Retina (tissue), 1 donor: ENCODE results near the gene SLC7A8.
A peak's percentile ranks its signal among the peaks of the same experiment; 100 is the strongest.

Source experiments
- DNase-seq: peaks from one replicate; pipeline ENCODE4 v3.0.0-alpha.2; 2016

Gene SLC7A8

DNA sequence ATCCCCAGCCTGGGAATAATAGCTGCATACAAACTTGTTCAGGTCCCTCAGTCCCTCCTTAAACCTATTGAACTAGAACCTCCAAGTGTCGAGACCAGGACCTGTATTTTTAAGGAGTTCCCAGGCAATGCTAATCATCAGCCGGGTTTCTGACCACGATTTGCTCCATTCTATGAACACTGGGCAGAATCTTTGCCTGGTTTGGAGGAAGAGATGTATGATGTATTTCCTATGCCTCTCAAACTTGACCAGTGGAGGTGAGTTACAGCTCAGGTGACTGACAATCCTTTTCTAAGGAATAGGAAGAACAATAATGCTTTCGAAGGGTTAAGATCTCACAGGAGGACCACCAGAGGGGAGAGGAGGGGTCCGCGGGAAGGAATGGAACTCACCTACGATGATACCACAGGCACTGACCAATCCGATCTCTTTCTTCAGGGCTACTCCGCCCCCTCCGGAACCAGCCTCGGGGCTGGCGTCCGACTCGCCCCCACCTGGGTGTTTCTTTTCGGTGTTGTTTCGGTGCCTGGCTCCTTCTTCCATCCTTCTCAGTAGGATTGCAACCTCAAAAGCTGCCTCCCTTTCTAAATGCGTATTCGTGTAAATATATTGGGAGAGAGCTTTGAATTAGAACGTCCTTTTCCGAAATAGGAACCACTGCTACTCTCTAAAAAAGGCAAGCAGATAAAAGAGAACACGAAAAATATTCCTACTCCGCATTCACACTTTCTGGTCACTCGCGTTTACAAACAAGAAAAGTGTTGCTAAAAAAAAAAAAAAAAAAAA lies 895 bp downstream of the SLC7A8 start:
- peak; percentile 68 for DNase-seq

- DNase-seq: no peak
Measured at GRCh38 chr14:23181946-23182345, 1.5 kb downstream of the SLC7A8 start.

DNA sequence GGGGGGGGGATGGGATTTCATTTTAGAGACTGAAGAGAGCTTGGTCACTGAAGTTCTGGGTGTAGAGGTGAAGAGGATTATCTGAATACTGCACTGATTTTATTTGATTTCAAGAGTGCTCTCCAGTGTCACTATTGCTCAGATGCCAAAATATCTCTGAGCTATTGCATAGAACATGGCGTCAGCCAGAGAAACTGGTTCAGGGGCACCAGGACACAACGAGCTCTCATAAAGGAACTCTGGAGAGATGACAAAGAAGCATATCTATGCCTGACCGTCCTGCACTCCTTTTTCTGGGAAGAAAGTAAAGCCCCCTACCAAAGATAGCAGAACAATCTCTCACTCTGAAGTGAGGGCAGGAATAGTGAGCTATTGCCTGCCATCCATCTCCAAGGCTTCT lies 2.0 kb downstream of the SLC7A8 start:
- DNase-seq: no peak

DNA sequence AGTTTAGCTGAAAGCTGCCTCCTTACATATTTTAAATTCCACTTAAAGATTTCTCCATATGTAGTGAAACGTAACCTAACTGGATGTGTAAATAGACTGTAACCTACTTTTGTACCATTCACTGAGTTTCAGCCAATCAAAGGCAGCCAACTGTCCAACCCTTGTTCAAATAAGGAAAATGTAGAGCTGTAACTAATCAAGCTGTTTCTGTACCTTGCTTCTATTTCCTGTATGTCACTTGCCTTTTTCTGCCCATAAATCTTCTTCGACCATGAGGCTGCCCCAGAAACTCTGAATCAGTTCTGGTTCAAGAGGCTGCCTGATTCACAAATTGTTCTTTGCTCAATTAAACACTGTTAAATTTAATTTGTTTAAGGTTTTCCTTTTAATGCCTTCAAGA lies 6.3 kb downstream of the SLC7A8 start:
- no peak for DNase-seq

- DNase-seq: no peak
Measured at GRCh38 chr14:23175823-23176222, 7.6 kb downstream of the SLC7A8 start.

DNA sequence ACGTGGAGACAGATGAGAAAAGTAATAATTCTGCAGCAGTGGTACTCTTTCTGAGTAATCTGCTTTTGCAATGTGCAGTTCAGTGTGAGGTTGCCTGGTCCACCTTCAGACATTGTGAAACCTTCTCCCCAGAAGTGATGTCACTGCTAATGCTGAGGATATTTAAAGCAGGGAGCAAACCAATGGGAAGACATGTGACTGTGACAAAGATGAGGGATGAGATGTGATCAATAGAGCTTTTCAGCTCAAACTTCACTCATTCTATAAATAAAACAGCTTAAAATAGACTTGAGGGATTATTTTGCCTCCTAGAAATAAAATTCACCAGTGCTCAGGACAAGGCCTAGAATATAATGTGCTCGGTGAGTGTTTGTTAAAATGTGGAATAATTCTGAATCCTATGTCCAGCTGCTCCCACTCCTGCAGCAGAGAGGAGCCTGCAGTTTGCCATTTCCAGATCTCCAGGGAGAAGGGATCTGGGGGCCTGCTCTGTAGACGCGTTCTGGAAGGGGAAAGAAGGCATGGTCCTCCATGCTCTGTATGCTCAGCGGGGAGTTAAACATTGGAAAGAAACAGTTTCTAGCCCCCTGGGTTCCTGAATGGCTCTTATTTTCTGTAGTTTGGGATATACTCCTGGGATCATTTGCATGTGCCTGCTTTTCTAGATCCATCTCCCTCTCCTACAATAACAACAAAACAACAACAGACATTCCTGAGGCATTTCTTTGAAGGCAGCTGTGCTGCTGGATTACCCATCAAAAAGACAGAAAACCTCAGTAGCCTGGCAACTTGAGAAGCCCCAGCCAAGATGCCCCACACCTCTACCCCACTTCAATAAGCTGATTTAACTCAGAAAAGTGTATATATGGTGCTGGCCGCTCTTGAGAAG lies 8.9 kb downstream of the SLC7A8 start:
- DNase-seq: no peak

DNA sequence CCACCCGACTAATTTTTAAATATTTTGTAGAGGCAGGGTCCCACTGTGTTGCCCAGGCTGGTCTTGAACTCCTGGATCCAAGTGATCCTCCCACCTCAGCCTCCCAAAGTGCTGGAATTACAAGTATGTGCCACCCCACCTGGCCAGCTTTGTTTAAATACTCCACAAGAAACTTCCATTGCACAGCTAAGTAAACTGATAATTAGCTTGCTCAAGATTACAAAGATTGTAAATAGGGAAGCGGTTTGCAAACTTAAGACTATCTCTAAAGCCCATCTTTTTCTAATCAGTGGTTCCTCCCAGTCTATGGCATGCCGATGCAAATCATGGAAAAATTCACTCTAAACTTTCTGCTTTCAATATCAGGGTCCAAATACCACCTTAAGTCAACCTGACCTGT lies 9.7 kb downstream of the SLC7A8 start:
- DNase-seq: no peak

GRCh38 chr14:23173031-23173430 lies 10.4 kb downstream of the SLC7A8 start:
- no peak for DNase-seq

DNA sequence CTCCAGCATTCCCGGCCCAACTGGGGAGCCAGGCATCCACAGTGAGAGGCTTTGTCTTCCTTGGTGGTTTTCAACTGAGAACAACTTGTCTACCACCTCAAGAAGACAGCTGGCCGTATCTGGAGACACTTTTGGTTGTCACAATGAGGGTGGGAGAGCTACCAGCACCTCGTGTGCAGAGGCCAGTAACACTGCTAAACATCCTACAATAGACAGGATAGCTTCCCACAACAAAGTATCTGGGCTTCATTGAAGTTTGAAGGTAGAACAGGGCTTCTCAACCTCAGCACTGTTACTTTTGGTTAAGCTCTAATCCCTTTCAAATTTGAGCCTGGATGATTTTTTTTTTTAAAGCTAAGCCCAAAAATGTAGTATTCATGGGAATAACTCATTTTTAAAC lies 10.9 kb downstream of the SLC7A8 start:
- DNase-seq: no peak

DNA sequence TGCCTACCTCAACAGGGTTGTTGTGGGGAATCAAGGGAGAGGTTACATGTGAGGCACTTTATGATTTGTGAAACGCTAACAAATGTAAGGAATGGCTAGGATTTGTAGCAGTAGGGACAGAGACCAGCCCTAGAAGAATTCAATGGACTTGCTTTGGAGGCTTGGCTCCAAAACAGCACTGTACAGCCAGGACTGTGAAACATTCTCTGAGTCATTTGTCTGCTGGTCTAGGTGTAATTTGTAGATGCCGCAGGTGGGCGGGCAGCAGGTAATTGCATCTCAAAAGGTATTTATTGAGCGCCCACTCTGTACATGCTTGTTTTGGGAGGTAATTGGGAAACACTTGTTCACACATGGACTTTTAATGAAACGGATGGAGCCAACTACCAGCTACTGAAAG lies 11.4 kb downstream of the SLC7A8 start:
- DNase-seq: no peak

DNA sequence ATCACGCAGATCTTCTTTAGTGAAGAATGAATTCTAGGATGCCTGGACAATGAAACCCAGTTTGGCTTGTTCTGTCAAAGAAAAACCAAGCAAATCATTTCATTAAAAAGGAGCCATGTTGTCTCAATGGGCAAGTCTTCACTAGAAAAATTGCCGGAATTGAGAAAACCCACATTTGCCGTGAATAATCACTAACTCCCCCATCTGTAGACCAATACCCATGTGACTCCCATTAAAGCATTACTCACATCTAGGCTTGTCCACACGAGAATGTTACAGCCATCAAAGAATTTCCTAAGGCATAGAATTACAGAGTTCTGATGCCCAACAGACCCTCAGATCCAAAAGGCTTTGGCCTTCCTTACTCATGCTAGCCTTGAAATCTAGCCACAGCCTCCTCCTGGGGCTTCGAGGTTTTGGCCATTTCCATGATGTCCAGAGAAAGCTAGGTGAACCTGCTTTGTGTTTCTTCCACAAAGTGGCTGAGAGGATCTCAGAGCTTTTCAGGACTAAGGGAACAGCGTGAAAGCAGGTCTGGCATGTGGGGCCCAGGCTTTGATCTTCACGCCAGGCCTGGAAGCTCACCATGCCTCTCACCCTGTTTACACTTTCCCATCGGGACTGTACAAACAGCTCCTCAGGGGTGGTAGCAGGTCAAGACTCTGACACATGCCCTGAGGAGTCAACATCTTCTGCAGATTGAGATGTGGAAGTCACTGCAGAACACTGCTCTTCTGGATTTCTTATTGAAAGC lies 12.1 kb downstream of the SLC7A8 start:
- DNase-seq: no peak

- no peak for DNase-seq
Measured at GRCh38 chr14:23169622-23170021, 13.8 kb downstream of the SLC7A8 start.

GRCh38 chr14:23168246-23168645 lies 15.2 kb downstream of the SLC7A8 start:
- no peak for DNase-seq

GRCh38 chr14:23167116-23167847 lies 16.2 kb downstream of the SLC7A8 start:
- DNase-seq: no peak

GRCh38 chr14:23164949-23165348 lies 18.5 kb downstream of the SLC7A8 start:
- no peak for DNase-seq

- no peak for DNase-seq
Measured at GRCh38 chr14:23164250-23164649, 19.2 kb downstream of the SLC7A8 start.

- DNase-seq: no peak
Measured at GRCh38 chr14:23163830-23164229, 19.6 kb downstream of the SLC7A8 start.

GRCh38 chr14:23162800-23163199 lies 20.7 kb downstream of the SLC7A8 start:
- no peak for DNase-seq

DNA sequence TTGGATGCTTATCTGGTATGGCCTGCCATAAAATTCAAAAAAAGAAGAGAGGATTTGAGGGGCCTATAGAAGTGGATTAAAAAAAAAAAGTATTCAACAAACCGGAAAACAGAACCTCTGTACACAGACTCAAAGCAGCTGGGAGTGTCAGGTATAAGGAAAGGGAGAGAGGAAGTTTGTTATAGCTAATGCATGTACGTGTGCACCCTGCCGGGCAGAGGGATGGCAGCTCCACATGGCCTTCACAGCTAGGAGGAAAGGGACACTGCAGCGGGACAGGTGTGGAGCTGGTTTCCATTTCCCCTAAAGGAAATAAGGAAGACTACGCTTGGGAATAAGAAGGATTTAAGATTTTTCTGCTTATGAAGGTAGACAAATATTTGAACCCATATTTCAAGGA lies 21.5 kb downstream of the SLC7A8 start:
- DNase-seq: no peak

GRCh38 chr14:23160924-23161522 lies 22.4 kb downstream of the SLC7A8 start:
- peak; percentile 79 for DNase-seq

GRCh38 chr14:23159532-23159931 lies 23.9 kb downstream of the SLC7A8 start:
- DNase-seq: no peak

- no peak for DNase-seq
Measured at GRCh38 chr14:23158779-23159178, 24.7 kb downstream of the SLC7A8 start.
